Activated naive CD8-positive, alpha-beta T cell treated with anti-CD3 and anti-CD28 coated beads, Interleukin-2, amount 50 U/mL, for 24 hours (primary cell): ENCODE measurements around the gene CPOX.

ENCODE experiments used
- ATAC-seq: fragments of 150-1000 bp; cut with Tn5 transposase; one replicate; pipeline ENCODE4 v1.10.0; 2021
- DNase-seq: peaks from one replicate; pipeline ENCODE4 v3.0.0; 2021
- H3K27ac Mint-ChIP-seq: one replicate; pipeline ENCODE4 v1.8.0; 2021; ENCODE audit warnings: mild to moderate bottlenecking, mixed read lengths
- H3K27me3 Mint-ChIP-seq: one replicate; pipeline ENCODE4 v1.8.0; 2021; ENCODE audit warnings: mixed read lengths
- H3K36me3 Mint-ChIP-seq: one replicate; pipeline ENCODE4 v1.8.0; 2021; ENCODE audit warnings: low read depth, mixed read lengths
- H3K4me1 Mint-ChIP-seq: one replicate; pipeline ENCODE4 v1.8.0; 2021; ENCODE audit warnings: mixed read lengths
- H3K4me3 Mint-ChIP-seq: one replicate; pipeline ENCODE4 v1.8.0; 2021; ENCODE audit warnings: mild to moderate bottlenecking, moderate library complexity, mixed read lengths
- H3K9me3 Mint-ChIP-seq: one replicate; pipeline ENCODE4 v1.8.0; 2021; ENCODE audit warnings: mixed read lengths

Gene CPOX

DNA sequence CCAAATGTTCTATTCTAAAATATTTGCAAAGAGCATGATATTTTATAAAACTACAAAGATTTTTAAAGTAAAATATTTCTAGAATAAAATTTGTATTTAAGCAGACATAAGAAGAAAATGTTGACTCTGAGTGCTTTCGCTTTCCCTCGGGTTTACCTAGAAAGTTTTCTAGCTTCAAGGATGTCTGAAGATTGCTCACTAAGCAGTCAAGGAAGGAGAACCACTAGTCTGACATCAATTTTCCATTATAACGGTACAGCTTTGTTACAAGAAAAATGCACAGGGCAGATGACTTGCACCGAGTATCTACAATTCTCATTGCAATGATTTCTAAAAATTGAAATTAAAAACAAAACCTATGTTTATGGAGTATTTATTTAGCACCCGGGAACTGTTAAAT lies 47.5 kb downstream of the CPOX start:
- Mint-ChIP-seq H3K27me3 (no peaks in the 10 kb centered on the region), H3K27ac (peak overlapping the region; percentile 75), H3K36me3 (peaks cover 5% of the 10 kb centered on the region), H3K4me1 (peaks cover 65% of the 10 kb centered on the region), H3K4me3 (peak overlapping the region; percentile 30), H3K9me3 (no peaks in the 10 kb centered on the region)
- ATAC-seq (peak; percentile 91), DNase-seq (no peak)

GRCh38 chr3:98542623-98543022 lies 50.8 kb downstream of the CPOX start:
- Mint-ChIP-seq H3K4me3 (no peak overlapping the region), H3K27ac (peak overlapping the region; percentile 1), H3K9me3 (no peaks in the 10 kb centered on the region), H3K36me3 (peaks cover 7% of the 10 kb centered on the region), H3K27me3 (no peaks in the 10 kb centered on the region), H3K4me1 (peaks cover 69% of the 10 kb centered on the region)
- no peak for ATAC-seq
- no peak for DNase-seq

- H3K4me1 Mint-ChIP-seq: peaks cover 77% of the 10 kb centered on the region
- ATAC-seq (no peak), DNase-seq (no peak)
- peaks cover 7% of the 10 kb centered on the region for H3K36me3 Mint-ChIP-seq
- no peak overlapping the region for H3K27ac Mint-ChIP-seq
- no peaks in the 10 kb centered on the region for H3K27me3 Mint-ChIP-seq
- H3K9me3 Mint-ChIP-seq: no peaks in the 10 kb centered on the region
- H3K4me3 Mint-ChIP-seq: no peak overlapping the region
Observed at GRCh38 chr3:98541695-98542094, 51.7 kb downstream of the CPOX start.

DNA sequence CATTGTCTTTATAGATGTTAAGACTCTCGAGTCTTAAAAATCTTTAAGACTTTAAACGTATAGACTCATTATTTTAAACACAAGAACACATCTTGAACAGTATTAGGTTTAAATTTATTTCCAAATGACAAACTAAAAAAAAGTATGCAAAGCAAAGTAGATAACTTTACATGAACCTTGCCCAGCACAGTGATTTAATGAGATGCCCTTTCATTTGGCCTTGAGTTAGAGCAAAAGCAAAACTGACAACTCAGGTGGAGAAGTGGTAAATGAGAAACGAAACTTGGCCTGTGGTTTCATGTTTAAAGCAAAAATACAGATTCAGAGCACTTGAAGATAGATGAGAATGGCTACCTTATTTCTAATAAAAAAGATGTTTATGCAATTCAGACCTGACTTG lies 53.1 kb downstream of the CPOX start:
- no peak for DNase-seq
- H3K4me3 Mint-ChIP-seq: peak overlapping the region; percentile 38
- H3K36me3 Mint-ChIP-seq: peaks cover 7% of the 10 kb centered on the region
- peaks cover 77% of the 10 kb centered on the region for H3K4me1 Mint-ChIP-seq
- peak; percentile 29 for ATAC-seq
- peak overlapping the region; percentile 76 for H3K27ac Mint-ChIP-seq
- no peaks in the 10 kb centered on the region for H3K9me3 Mint-ChIP-seq
- H3K27me3 Mint-ChIP-seq: no peaks in the 10 kb centered on the region

DNA sequence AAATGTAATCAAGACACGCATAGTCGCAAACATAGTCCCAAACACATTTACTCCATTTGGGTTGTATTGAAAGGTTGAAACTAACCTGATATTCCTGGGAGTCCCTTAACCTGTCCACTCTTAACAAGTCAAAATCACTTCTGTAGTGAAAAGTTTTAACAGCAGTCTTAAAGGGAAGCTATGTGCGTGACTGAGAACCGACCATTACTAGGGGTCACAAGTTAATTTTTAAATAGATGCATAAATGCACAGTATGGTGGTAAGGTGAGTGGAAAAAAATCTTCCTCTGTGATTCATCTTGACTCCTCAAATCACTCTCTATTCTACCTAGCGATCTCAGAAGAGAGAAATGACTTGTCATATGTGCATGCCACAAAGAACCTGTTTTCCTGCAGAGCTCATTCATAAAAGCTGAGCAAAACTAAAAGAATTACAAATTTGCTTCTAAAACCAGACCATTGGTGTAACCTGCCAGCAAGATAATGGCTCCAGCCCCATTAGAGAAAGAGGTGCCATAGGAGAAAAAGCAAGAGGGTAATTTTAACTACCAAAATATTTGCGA lies 56.9 kb downstream of the CPOX start:
- Mint-ChIP-seq H3K9me3 (no peaks in the 10 kb centered on the region), H3K4me1 (peaks cover 55% of the 10 kb centered on the region), H3K4me3 (peak overlapping the region; percentile 54), H3K27me3 (no peaks in the 10 kb centered on the region), H3K27ac (peak overlapping the region; percentile 88), H3K36me3 (peaks cover 8% of the 10 kb centered on the region)
- no peak for DNase-seq
- ATAC-seq: peak; percentile 87

- peak overlapping the region; percentile 30 for H3K4me3 Mint-ChIP-seq
- DNase-seq (no peak), ATAC-seq (no peak)
- H3K27me3 Mint-ChIP-seq: no peaks in the 10 kb centered on the region
- no peaks in the 10 kb centered on the region for H3K9me3 Mint-ChIP-seq
- no peak overlapping the region for H3K27ac Mint-ChIP-seq
- peaks cover 53% of the 10 kb centered on the region for H3K4me1 Mint-ChIP-seq
- peaks cover 10% of the 10 kb centered on the region for H3K36me3 Mint-ChIP-seq
Observed at GRCh38 chr3:98534734-98535133, 58.7 kb downstream of the CPOX start.

- H3K4me1 Mint-ChIP-seq: peaks cover 49% of the 10 kb centered on the region
- H3K27ac Mint-ChIP-seq: no peak overlapping the region
- ATAC-seq (no peak), DNase-seq (no peak)
- no peaks in the 10 kb centered on the region for H3K9me3 Mint-ChIP-seq
- H3K27me3 Mint-ChIP-seq: no peaks in the 10 kb centered on the region
- H3K4me3 Mint-ChIP-seq: peak overlapping the region; percentile 62
- H3K36me3 Mint-ChIP-seq: peaks cover 10% of the 10 kb centered on the region
Observed at GRCh38 chr3:98534168-98534567, 59.2 kb downstream of the CPOX start.

DNA sequence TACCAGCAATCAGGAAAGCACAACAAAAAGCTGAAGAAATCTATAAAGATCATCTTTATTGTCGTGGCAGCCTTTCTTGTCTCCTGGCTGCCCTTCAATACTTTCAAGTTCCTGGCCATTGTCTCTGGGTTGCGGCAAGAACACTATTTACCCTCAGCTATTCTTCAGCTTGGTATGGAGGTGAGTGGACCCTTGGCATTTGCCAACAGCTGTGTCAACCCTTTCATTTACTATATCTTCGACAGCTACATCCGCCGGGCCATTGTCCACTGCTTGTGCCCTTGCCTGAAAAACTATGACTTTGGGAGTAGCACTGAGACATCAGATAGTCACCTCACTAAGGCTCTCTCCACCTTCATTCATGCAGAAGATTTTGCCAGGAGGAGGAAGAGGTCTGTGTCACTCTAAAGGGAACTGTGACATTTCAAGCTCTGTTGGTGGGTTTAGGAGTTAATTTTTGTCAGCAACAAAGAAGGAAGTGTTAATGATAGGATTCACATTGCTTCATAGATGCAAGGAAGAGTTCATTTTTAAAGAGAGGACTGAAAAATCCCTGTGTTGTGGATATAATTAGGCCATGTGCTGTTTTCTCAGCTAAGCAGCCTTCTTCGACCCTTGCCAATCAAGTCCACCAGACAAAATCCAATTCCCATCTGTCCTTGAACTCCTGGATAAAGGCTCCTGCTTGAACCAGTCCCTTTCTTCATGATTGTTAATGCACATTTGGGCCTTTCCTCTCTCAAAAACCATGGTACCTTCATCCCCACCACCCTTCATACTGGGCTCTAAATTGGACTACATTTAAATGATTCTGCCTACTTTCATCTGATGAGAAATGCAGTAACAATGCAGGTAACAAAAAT lies 60.5 kb downstream of the CPOX start:
- H3K4me1 Mint-ChIP-seq: peaks cover 38% of the 10 kb centered on the region
- DNase-seq (no peak), ATAC-seq (no peak)
- H3K27ac Mint-ChIP-seq: no peak overlapping the region
- H3K9me3 Mint-ChIP-seq: no peaks in the 10 kb centered on the region
- no peaks in the 10 kb centered on the region for H3K27me3 Mint-ChIP-seq
- peak overlapping the region; percentile 62 for H3K4me3 Mint-ChIP-seq
- H3K36me3 Mint-ChIP-seq: peaks cover 7% of the 10 kb centered on the region

GRCh38 chr3:98532275-98532637 lies 61.2 kb downstream of the CPOX start:
- H3K27me3 Mint-ChIP-seq: no peaks in the 10 kb centered on the region
- ATAC-seq: no peak
- peaks cover 37% of the 10 kb centered on the region for H3K4me1 Mint-ChIP-seq
- no peak overlapping the region for H3K27ac Mint-ChIP-seq
- DNase-seq: no peak
- H3K9me3 Mint-ChIP-seq: no peaks in the 10 kb centered on the region
- peak overlapping the region; percentile 62 for H3K4me3 Mint-ChIP-seq
- H3K36me3 Mint-ChIP-seq: peaks cover 7% of the 10 kb centered on the region

DNA sequence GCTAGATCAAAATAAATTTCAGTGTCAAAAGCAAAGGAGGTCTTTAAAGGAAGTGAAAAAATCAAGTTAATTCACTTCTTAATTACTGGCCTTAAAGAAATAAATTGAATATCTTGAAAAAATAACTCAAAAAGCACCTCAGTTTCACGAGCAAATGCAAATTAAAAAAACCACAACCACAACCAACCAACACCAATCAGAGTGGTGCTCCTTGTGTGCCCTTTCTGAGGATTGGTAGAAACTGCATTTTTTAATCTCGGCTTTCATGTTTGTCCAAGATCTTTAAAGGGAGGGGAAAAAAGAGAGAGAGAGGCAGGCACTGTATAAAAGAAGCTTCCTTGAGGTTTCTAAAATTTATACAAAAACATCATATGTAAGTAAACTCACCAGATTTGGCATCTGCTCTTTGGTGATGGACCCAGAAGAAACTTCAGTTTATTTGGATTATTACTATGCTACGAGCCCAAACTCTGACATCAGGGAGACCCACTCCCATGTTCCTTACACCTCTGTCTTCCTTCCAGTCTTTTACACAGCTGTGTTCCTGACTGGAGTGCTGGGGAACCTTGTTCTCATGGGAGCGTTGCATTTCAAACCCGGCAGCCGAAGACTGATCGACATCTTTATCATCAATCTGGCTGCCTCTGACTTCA lies 61.7 kb downstream of the CPOX start, which contains the start of gene GPR15:
GPR15 (plus strand) TSS at position 357 of the 653 bp plus-strand sequence; CDS start at position 413, 56 bp downstream.
- Mint-ChIP-seq H3K36me3 (peaks cover 7% of the 10 kb centered on the region), H3K9me3 (no peaks in the 10 kb centered on the region), H3K27ac (peak within 1 kb of the TSS; percentile 29), H3K4me1 (peaks cover 35% of the 10 kb centered on the region), H3K27me3 (no peaks in the 10 kb centered on the region), H3K4me3 (peak within 1 kb of the TSS; percentile 62)
- no peak for ATAC-seq
- DNase-seq: no peak

DNA sequence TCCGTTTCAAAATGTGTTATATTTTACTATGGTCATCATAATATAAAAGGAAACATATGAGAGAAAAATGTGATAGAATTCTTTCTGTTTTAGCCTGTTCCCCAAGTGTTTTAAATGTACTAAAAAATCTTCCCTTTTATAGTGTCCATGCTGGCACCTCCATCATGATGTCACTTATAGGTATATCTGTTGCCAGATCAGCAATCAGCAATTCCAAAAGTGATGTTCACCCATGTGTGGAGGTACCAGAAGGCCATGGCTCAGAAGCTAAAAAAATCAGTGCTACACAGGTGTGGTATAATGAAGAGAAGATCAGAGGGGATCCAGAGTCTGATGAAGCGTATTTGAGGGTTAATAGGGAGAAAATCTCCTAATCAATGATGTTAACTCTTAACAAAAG lies 62.7 kb downstream of the CPOX start:
- Mint-ChIP-seq H3K9me3 (no peaks in the 10 kb centered on the region), H3K4me3 (no peak overlapping the region), H3K4me1 (peaks cover 30% of the 10 kb centered on the region), H3K27ac (no peak overlapping the region), H3K27me3 (no peaks in the 10 kb centered on the region), H3K36me3 (peaks cover 7% of the 10 kb centered on the region)
- no peak for DNase-seq
- no peak for ATAC-seq

DNA sequence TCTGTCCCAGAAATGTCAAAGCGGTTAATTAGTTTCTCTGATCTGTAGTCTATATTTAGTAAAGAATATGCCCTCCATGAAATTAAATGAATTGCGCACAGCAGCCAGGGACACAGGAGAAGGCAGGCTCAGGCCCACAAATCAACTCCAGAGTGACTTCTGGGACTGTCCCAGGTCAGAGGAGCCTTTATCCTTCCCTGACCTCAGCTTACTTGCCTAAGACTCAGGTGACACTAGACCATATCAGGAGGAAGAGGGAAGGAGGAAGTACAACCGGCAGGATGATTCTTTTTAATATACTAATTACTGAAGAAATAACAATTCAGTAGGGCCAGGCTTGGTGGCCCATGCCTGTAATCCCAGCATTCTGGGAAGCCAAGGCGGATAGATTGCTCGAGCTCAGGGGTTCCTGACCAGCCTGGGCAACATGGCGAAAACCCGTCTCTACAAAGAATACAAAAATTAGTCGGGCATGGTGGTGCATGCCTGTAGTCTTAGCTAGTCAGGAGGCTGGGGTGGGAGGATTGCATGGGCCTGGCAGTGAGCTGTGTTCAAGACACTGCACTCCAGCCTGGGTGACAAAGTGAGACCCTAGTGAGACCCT lies 63.5 kb downstream of the CPOX start:
- Mint-ChIP-seq H3K27ac (no peak overlapping the region), H3K9me3 (no peaks in the 10 kb centered on the region), H3K4me3 (peak overlapping the region; percentile 28), H3K36me3 (peaks cover 7% of the 10 kb centered on the region), H3K27me3 (no peaks in the 10 kb centered on the region), H3K4me1 (peaks cover 36% of the 10 kb centered on the region)
- no peak for ATAC-seq
- no peak for DNase-seq
